Putamen (tissue), 1 donor: Measurements from ENCODE around the gene ACKR3.

Experiments used
- DNase-seq: peaks from one replicate; pipeline ENCODE4 v3.0.0-alpha.2; 2016; ENCODE audit warnings: low spot score

Gene ACKR3

GRCh38 chr2:236549165-236549564, 20.5 kb upstream of the ACKR3 start:
- no peak for DNase-seq

- DNase-seq, result no peak
Observed at GRCh38 chr2:236550290-236550689, 19.3 kb upstream of the ACKR3 start.

DNA sequence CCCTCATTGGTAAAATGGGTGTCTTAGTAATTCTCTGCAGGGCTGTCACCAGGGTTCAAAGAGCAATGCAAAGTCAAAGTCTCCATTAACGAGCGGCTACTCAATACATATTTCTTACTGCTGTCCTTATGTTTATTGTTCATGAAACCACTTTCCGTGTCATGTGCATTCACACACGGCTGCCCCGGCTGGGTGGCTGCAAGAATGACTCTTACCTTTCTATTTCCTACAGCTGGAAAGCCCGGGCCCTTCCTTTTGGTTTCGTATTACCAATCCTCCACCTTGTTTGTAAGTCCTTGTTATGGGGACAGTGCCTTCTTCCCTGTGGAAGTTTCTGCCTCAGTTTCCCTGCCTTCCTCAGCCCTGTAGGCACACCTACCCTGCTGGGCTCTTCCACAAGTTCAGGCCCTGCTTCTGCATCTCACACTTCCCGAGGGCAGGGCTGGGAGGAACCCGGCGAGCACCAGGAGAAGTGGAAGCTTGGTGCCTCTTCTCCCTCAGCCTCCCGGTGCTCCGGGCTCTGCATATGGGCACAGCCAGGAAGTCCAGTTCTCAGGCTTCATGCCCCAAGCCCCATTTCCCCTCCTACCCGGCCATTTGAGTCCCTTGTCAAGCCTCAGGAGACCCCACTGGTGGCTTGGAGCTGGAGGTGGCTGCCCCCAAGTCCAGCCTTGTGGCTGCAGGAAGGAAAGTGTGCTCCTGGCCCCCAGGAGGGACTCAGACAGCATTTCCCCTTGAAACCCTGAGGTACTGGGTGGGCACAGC, 18.7 kb upstream of the ACKR3 start:
- no peak for DNase-seq

DNA sequence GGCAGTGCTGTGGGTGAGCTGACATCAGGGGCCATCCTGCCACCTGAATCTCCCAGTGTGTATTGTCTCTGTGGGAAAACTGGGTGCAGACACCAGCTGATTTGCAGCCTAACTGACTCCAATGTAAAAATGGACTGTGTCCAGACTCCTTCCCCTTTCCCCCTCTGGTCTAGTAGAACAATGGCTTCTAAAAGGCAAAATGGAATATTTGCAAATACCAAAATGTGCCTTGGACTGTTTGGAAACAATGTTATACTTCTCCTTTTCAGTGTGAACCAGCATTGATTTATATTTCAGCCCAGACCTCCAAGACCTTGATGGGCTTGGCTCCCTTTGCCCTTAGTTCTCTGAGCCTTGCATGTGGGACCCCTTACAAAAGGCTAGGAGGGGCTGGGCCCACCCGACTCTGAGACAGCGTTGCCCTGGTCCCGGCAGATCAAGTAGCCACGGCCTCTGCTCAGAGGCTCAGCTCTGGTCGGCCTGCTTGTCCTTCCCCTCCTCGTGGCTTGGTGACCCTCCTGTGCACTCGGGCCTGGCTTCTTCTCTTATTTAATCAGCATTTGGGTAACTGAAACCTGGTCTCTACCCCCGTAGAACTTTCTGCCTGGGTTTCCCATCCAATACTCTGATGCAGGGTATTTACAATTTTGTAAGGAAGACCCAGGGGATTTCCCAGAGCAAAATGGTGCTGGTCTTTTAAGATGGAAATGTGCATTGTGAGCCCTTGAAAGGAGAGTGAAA, 18.0 kb upstream of the ACKR3 start:
- no peak for DNase-seq

DNA sequence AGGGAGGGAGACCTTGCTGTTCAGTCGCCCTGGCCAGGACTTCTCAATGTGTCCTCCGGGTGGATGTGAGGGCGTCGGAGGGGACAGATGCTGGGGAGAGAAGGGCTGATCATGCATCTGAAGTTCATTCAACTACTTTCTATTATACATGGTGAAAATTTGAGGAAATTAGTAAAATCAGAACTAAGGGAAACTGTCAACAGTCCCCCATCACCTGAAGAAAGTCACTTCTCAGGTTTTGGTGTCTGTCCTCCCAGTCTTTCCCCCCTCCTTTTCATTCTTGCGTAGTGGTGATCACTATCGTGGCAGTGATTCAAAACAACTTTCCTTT, 17.4 kb upstream of the ACKR3 start:
- no peak for DNase-seq

DNA sequence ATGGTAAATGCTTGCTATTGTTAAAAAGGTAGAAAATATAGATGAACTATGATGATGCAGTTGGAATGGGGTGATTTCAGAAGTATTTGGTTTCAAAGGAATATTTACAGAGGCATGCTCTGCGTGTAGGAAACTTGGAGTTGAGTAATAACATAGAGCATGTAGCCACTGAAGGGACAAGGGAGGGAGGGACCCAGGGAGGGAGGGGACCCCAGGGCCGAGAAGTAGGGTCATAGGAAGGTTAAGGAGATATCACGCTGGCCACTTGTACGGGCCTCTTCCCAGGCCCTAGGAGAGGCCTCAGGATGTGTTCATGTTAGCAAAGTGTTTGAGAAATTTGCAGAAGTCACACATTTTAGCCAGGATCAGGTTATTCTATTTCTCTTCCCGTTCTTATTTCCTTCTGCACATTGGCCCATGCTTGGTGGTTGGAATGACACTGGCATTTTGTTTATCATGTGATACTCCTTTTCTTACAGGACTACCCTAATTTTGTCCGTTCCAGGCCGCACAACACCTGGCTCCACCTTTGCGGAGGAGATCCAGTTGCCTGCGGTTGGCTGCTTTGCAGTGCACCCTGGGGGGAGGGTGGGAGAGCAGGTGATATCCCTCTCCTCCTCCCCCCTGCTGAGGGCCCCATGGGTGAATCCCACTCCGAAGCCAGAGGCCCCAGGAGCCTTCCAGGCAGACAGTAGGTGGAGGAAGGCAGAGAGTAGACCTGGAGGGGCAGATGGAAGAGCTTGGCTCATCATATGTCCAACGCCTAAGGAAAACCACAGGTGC, 16.9 kb upstream of the ACKR3 start:
- DNase-seq, result no peak

GRCh38 chr2:236553522-236553921, 16.1 kb upstream of the ACKR3 start:
- DNase-seq, result no peak

- DNase-seq, result no peak
Observed at GRCh38 chr2:236554629-236555282, 14.9 kb upstream of the ACKR3 start.

DNA sequence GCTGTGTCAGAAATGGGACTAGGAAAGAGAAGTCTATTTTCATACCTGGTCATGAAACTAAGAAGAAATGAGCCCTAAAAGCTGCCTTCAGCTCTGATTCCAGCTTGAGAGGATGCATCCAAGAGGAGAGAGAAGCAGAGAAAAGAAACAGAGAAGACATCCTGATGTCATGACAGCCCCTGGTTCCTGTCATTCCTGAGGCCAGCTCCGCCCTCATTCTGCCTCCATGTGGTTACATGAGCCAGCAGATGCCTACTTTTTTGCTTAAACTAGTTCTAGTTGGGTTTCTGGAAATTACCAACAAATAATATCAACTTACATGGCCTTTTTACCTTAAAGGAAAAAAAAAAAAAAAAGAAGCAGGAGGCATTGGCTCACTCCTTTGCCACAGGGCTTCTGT, 14.1 kb upstream of the ACKR3 start:
- no peak for DNase-seq

DNA sequence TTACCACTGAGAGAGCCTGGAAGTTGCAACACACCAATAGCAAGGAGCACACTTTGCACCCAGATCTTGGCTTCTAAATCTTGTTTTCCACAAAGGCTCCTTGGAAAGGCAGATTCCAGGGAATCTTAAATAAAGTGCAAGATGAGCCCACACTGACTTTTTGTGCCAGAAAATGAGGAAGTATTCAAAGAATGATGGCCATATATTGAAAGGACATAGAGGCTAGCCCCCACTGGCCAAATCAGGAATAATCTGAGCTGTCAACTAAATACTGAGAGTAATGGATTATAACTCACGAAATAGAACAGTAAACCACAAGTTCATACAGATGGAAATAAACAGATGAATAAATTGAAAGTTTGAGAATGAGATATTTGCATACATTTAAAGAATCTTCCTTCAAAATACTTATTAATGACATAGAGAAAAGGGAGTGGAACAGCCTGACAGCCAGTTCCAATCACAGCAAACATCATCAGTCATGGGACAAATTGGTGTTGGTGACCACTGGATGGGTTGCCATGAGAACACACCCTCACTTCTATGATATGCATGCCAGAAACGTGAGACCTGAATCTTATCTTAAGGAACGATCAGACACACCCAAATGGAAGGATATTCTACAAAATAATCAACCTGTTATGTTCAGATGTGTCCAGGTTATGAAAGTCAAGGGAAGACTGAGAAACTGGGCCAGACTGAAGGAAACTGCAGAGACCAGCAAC, 12.2 kb upstream of the ACKR3 start:
- no peak for DNase-seq

DNA sequence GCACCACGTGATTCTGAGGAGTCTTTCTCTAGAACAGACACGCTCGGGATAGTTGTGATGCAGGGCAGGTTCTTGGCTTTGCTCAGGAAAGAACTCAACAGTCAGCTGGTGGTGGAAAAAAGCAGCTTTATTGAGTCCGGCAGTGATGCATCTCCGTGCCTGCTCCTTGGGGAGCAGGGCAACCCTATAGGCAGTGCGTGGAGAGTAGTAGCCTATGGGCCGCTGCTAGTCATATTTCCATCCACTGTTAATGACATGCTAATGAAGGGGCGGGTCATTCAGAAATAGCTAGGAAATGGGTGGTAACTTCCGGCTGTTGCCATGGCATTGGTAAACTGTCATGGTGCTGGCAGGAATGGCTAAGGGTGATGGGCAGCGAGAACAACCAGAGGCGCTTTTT, 11.6 kb upstream of the ACKR3 start:
- no peak for DNase-seq

GRCh38 chr2:236558993-236559978, 10.3 kb upstream of the ACKR3 start:
- no peak for DNase-seq

- no peak for DNase-seq
Observed at GRCh38 chr2:236561874-236562273, 7.8 kb upstream of the ACKR3 start.

- no peak for DNase-seq
Observed at GRCh38 chr2:236562434-236562833, 7.2 kb upstream of the ACKR3 start.

- DNase-seq, result no peak
Observed at GRCh38 chr2:236563953-236564352, 5.7 kb upstream of the ACKR3 start.

DNA sequence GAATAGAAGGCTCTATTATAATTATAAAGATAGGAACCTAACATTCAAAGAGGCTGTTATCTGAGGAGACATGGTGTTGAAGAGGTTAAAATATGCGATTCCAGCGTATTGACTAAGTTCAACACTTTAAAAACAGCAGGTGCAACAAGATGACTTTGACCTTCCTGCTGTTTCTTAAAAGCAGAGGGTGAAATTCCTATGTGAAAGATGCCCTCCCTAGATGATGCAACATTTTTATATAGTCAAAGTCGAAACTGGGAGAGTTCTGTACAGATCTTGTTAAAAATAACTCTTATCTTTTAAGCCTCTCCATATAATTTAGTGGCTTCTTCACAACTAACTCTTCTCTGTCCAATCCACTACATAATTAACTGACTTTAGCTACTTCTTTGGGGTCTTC, 4.4 kb upstream of the ACKR3 start:
- DNase-seq, result no peak

- no peak for DNase-seq
Observed at GRCh38 chr2:236565879-236566402, 3.7 kb upstream of the ACKR3 start.

- DNase-seq, result no peak
Observed at GRCh38 chr2:236566596-236566995, 3.0 kb upstream of the ACKR3 start.

DNA sequence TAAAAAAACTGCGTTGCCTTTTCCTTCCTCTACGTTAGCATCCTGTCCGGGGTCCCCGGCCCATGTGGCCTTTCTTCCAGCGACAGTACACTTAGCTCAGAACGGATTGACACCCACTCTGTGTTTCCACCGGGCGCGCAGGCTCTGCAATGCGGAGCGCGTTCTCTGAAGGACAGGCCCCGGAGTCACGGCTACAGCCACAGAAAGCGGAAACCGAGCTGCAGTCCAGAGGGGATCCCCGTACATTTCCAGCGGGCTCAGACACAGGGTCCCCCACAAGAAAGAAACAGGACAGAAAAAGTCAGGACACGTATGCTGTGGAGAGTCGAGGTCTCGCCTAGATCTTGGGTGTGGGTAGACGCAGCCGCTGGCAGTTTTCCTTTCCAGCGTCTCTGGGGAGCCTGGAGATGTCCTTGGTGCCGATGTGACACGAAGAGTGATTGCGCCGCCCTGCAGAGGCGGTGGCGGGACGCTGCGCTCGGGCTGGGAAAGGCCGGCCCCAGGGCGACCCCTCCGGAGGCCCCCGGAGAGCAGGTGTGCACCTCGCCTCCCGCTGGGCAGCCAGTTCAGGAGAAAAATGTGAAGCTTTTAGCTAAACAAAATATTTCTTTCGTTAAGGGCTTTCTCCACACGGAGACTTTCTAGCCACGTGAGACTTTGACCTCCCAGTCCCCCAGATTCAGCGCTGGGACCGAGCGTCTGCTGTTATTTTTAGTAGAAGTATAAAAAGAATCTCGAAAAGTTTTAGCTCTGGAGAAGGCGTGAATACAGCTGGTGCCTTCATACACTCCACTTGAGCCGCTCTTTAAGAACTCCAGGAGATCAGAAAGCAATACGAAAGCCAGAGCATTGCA, 1.3 kb upstream of the ACKR3 start:
- no peak for DNase-seq
